Adrenal gland (tissue), 12 donors: ENCODE measurements around the gene SUMO2. TPM values are rescaled to one million over a fixed set of nuclear protein-coding genes. Genes with fewer than 3 reads are reported as not detected.
"Not testable (repeated sequence)": the region's sequence is repeated elsewhere in the genome, so short reads cannot be mapped to it uniquely, and the experiment has no call there.

ENCODE experiments used
- DNase-seq, 7 donors: peaks; one replicate each; pipeline ENCODE4 v3.0.0-alpha.2; 2019 to 2020
- H3K27ac ChIP-seq, 5 donors: fragments of 200-600 bp; sonication (generic) in 4 of 5; 1 replicate in 3 of 5; 2 replicates in 2 of 5; pipeline versions ENCODE4 v1.5.1 to v1.8.0; 2016 to 2020; ENCODE audit warnings: mild to moderate bottlenecking in 1 of 5
- H3K27me3 ChIP-seq: fragments of 200-600 bp; 2 replicates; pipeline ENCODE4 v1.8.0; 2021
- H3K36me3 ChIP-seq, 2 donors: fragments of 200-600 bp; replicated peaks in 1 of 2; 1 replicate in 1 of 2; 2 replicates in 1 of 2; pipeline versions ENCODE4 v1.5.1 to v1.8.0; 2018 to 2022
- H3K4me1 ChIP-seq, 2 donors: fragments of 200-600 bp; replicated peaks in 1 of 2; 1 replicate in 1 of 2; 2 replicates in 1 of 2; pipeline versions ENCODE4 v1.5.1 to v1.8.0; 2018 to 2021
- H3K4me3 ChIP-seq, 4 donors: fragments of 200-600 bp; sonication (generic) in 3 of 4; one replicate each; pipeline ENCODE4 v1.5.1; 2016 to 2018
- H3K9me3 ChIP-seq, 3 donors: fragments of 200-600 bp; sonication (generic) in 1 of 3; replicated peaks in 1 of 3; 1 replicate in 2 of 3; 2 replicates in 1 of 3; pipeline versions ENCODE4 v1.5.1 to v1.8.0; 2016 to 2021
- CTCF ChIP-seq, 6 experiments: fragments of 450-650 bp in 4 of 6; fragments of 200-600 bp in 2 of 6; sonication (generic) in 1 of 6; IDR thresholded peaks; 1 replicate in 5 of 6; 2 replicates in 1 of 6; pipeline versions ENCODE4 v1.5.1 to v1.8.0; 2016 to 2021; ENCODE audit warnings: antibody characterized with exemption in 6 of 6, mild to moderate bottlenecking in 2 of 6, moderate library complexity in 1 of 6
- POLR2A ChIP-seq, 2 donors: fragments of 450-650 bp; IDR thresholded peaks; one replicate each; pipeline ENCODE4 v1.6.1; 2017; ENCODE audit warnings: antibody characterized with exemption in 2 of 2, mild to moderate bottlenecking in 2 of 2, moderate library complexity in 1 of 2
- WGBS, 4 donors: extraction: QIAGEN DNeasy Blood & Tissue Kit in 2 of 4; methylation state at CpG; one replicate each; pipeline versions ENCODE4 v1.1.5 to v1.1.7; 2013 to 2017; 5-methylcytosine and 5-hydroxymethylcytosine counted together
- intact Hi-C, 2 donors: fragments of 100-400 bp; cut with DNase I; formaldehyde crosslinking; loops; one replicate each; pipeline versions ENCODE4 v1.14.1 to v1.15.0; 2022 to 2023
- polyA plus RNA-seq, 3 donors: library from polyadenylated mRNA; stranded (reverse); fragments of 200-250 nt in 2 of 3; fragments of 350-450 nt in 1 of 3; fragmentation: Illumina TruSeq in 1 of 3; extraction: RNeasy Lipid Tissue Mini Kit (QIAGEN cat#74804) in 1 of 3; gene quantifications; one replicate each; pipeline ENCODE4 v1.2.3, GENCODE V29; 2013 to 2014
- total RNA-seq, 9 donors: library from RNA; depleted of rRNA in 4 of 9; stranded (reverse); fragments of >200 nt in 4 of 9; fragments of 120-200 nt in 1 of 9; fragmentation: NEBNext Ultra II Directional in 1 of 9; extraction: Animal tissue kit (Norgen Biotek cat#: 25700) in 1 of 9; gene quantifications; one replicate each; pipeline versions ENCODE4 v1.1.0 to v1.2.4, GENCODE V29; 2013 to 2023
- donor health status: healthy with polysubstance abuse.
- donor health status: Bipolar disorder and iron deficiency.
- donor health status: DM: yes; HTN: yes; CAD: no.
- donor health status: DM: no; HTN: no; CAD: no.
- donor health status: DM: no; HTN: no; CAD: no.
- donor health status: DM: yes; HTN: yes; CAD: no.

The SUMO2 gene
- total and polyA plus RNA-seq, 12 donors: 54.9 to 371 (median 215) TPM

GRCh38 chr17:75128694-75129505 lies 53.9 kb downstream of the SUMO2 start:
- Histone ChIP-seq H3K4me3 (no peak overlapping the region), H3K27ac (no peak overlapping the region), H3K27me3 (no peaks in the 10 kb centered on the region), H3K9me3 (no peaks in the 10 kb centered on the region), H3K4me1 (peaks cover 16 to 25% of the 10 kb centered on the region in 2 donors), H3K36me3 (peaks cover 0 to 8% of the 10 kb centered on the region in 2 donors)
- intact Hi-C loops: loop anchor here in 1 of 2 donors (10.0 kb wide), 1 partner anchor 46 kb away; no protein-coding TSS in a partner anchor
- 89 to 95% (median 93%) methylated on average over 11 to 33 of the region's 33 CpGs for WGBS, 4 donors
- TF ChIP-seq CTCF (IDR thresholded peaks at IDR 0.05) (no peak), POLR2A (IDR thresholded peaks at IDR 0.05) (no peak)
- DNase-seq: no peak

- H3K4me3 ChIP-seq, H3K27me3 ChIP-seq, DNase-seq, H3K27ac ChIP-seq, H3K9me3 ChIP-seq, H3K36me3 ChIP-seq: not testable (repeated sequence)
- 88 to 90% (median 89%) methylated on average over 5 of the region's 5 CpGs for WGBS, 4 donors
- H3K4me1 ChIP-seq: peaks cover 16 to 26% of the 10 kb centered on the region in 2 donors
- intact Hi-C loops: loop anchor here in 1 of 2 donors (10.0 kb wide), 1 partner anchor 47 kb away; no protein-coding TSS in a partner anchor
Measured at GRCh38 chr17:75127936-75128335, 54.8 kb downstream of the SUMO2 start.

GRCh38 chr17:75126954-75127353 lies 55.8 kb downstream of the SUMO2 start:
- TF ChIP-seq CTCF (IDR thresholded peaks at IDR 0.05): no peak
- no peak for TF ChIP-seq POLR2A (IDR thresholded peaks at IDR 0.05)
- intact Hi-C loops: loop anchor here in 1 of 2 donors (10.0 kb wide), 1 partner anchor 48 kb away; no protein-coding TSS in a partner anchor
- DNase-seq: no peak
- Histone ChIP-seq H3K9me3 (no peaks in the 10 kb centered on the region), H3K36me3 (peaks cover 0 to 8% of the 10 kb centered on the region in 2 donors), H3K4me3 (no peak overlapping the region), H3K4me1 (peaks cover 13 to 21% of the 10 kb centered on the region in 2 donors), H3K27ac (no peak overlapping the region), H3K27me3 (no peaks in the 10 kb centered on the region)
- WGBS, 4 donors: 85 to 94% (median 93%) methylated on average over 8 of the region's 8 CpGs

GRCh38 chr17:75125984-75126383 lies 56.8 kb downstream of the SUMO2 start:
- no peak overlapping the region for H3K4me3 ChIP-seq
- 55 to 71% (median 57%) methylated on average over 3 of the region's 3 CpGs for WGBS, 4 donors
- intact Hi-C loops: loop anchor here in 1 of 2 donors (10.0 kb wide), 1 partner anchor 49 kb away; no protein-coding TSS in a partner anchor
- DNase-seq: no peak
- TF ChIP-seq CTCF (IDR thresholded peaks at IDR 0.05): no peak
- TF ChIP-seq POLR2A (IDR thresholded peaks at IDR 0.05): no peak
- H3K27me3 ChIP-seq: no peaks in the 10 kb centered on the region
- peaks cover 11 to 19% of the 10 kb centered on the region in 2 donors for H3K4me1 ChIP-seq
- H3K36me3 ChIP-seq: peaks cover 0 to 8% of the 10 kb centered on the region in 2 donors
- no peaks in the 10 kb centered on the region for H3K9me3 ChIP-seq
- H3K27ac ChIP-seq: no peak overlapping the region
